SHP77 treated with DMSO at 0.1 percent for 48 hours (cell line): ENCODE data around the gene PPP4C.
"Not testable (repeated sequence)": the region's sequence is repeated elsewhere in the genome, so short reads cannot be mapped to it uniquely, and the experiment has no call there.

Experiments used
- DNase-seq: peaks from one replicate; lab custom pipeline; 2025; lab: John Stamatoyannopoulos, UW

Gene PPP4C

DNA sequence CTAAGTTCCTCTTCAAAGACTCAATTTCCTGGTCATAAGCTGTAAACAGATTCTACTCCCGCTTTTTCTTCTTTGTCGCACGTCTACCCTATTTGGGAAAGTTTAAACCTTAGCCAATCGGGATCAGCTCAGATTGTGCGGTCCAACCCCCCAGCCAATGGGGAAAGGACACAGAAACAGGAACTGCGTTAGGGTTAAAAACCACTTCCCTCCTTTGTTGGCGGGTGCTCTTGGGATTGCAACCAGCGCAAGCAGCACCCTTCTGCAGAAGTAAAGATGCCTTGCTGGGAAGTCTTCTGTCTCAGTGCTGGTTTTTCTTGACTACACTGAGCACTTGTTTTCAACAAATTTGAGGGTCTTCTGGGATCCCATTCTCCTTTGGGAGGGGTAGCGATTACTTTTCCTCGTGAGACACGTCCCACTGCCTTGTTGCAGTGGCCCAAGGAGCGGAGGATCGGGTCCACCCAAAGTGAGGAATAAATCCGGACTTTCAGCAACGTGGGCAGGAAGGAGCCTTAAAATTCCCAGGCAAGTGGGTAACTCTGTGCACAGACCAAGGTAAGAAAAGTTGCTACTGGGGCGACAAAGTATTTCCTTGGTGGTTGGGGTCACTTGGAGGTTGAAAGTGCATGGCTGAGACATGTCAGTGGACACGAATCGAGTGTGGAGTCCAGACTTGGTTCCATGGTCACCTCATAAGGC, 21.2 kb downstream of the PPP4C start:
- no peak for DNase-seq

DNA sequence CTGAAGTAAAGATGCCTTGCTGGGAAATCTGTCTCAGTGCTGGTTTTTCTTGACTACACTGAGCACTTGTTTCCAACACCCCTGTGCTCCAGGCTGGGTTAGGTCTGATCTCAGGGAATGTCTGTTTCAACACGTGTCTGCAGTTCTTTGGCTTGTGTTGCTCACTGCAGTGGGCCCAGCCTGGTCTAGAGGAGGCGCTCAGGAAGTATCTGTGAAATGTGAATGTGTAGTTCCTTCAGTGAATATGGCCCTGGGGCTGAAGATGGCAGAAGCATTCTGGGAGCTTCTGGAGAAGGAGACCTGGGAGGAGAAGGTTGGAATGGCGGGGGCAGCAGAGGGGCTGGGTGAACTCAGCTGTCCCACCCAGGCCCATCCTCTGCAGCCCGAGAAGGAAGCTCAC, 28.3 kb downstream of the PPP4C start:
- DNase-seq = no peak

DNA sequence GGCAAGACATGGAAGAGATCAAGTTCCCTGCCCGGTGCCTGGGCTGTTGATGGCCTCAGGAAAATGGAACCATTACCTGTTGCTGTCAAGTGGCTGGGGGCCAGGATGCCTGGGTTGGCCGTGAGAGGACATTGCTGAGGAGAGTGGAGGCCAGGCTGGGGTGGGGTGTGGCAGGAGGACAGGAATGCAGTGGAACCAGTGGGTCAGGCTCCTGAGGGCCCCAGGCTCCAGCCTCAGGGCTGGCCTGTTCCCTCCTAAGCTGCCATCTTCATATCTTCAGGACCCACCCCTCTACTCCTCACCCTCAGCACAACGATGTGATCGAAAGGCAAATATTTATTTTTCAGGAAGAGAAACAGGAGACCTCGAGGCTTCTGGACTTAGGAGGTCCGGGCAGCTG, 28.7 kb downstream of the PPP4C start:
- no peak for DNase-seq

DNA sequence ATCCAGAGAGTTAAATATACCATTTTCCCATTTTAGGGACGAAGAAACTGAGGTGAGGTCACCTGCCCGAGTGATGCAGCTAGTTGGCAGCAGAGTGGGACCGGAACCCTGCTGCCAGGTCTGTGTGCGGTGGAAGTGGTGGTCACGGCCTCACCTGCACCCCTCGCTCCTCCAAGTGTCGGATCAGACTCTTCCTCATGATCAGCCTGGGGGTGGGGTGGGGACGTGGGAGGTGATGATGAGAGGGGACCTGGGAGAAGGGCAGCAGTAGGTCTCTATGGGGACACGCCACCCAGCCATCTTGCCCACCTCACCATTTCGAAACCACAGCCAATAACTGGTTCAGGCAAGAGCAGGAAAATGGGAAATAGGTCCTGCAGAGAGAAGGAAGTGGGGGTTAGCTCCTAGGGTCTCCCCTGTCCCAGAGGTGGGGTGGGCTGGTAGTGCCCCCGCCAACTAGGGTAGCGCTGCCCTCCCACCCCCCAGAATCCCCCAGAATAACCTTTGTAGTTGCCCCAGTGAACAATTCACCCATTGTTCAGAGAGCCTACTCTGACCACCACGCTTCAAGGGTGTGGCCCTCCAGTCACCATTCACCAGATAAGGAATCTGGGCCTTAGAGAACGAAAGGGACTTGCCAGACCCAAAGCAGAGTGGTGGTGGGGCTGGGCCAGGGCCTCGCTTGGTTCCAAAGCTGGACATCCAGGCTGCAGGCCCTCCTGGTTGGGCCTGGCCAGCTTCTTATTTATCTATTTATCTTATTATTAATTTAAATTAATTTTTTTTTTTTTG, 32.5 kb downstream of the PPP4C start:
- no peak for DNase-seq

DNA sequence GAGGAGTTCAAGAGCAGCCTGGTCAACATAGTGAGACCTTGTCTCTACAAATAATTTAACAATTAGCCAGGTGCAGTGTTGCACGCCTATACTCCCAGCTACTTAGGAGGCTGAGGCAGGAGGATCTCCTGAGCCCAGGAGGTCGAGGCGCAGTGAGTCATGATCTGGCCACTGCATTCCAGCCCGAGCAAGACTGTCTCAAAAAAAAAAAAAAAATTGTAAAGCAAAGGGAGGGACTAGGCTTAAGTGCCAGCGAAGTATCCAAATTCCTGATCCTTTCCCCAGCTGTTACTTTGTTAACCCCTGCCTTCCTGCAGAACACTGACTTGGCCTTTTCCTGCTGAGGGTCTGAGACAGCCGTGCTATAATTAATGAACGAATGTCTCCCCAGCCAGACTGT, 34.9 kb downstream of the PPP4C start:
- DNase-seq = no peak

DNA sequence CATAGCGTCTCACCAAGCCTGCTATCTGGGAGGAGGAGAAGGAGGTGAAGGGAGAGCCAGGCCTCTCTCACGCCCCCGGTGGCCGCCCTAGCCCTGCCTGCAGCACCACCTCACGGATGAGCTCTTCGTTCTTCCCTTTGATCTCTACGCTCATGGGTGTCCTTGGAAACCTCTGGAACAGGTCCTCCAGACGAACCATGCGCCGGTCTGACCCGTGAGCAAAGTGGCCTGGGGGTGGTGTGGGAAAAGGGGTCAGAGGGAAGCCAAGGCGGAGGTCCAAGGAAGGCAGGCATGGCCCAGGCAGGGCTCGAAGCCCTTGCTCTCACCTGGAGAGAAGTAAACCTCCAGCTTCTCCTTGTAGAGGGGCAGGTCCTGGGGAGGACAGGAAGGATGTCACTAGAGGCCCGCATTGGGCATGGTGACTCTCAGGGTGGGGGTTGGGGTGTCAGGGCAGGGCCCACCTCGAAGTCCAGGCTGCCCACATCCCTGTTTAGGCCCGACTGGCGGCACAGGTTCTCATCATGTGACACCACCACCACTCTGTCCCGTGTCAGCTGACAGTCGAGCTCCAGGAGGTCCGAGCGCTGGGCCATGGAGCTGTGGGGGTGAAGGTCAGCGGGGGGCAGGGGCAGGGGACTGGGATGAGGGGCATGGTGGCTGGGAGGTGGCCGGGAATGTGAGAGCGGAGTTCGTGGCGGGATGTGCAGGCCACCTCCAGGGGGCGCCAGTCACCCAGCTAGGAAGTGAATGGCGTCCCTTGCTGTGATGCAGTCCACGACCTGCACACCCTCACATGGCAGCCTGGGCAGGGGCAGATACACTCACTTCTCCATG, 36.6 kb downstream of the PPP4C start:
- DNase-seq = peak; percentile 39

DNA sequence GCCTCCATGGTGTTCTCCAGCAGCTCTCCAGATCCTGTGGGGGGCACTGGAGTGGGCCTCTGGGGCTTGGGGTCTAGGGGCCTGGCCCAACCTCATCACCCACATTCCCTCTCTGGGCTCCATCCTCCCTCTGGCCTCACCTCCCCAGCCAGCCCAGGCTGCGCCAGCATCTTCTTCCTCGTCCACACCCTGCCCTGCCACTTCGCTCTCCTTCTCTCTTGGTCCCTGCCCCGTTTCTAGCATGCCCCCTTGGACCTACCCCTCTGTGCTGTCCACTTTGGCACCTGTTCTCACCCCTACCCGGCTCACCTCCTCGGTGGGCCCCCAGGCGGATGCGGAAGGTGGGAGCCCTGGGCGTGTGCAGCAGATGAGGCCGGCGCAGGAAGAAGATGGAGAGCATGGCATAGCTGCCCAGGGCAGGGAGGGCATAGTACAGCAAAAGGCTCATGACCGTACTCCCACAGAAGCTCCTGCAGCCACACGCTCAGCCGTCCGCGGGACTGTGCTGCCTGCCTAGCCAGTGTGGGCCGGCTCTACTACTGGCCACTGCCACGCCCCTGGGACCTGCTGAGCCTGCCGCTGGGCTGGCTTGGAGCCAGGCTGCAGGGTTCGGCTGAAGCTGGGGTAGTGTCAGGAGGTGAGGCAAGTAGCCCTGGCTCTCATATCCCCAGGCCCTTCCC, 37.4 kb downstream of the PPP4C start, which contains the start of gene GDPD3:
Gene GDPD3 (minus strand): TSS at position 507 of the 680 bp plus-strand sequence. CDS start 59 bp downstream, at position 448.
- DNase-seq = no peak

DNA sequence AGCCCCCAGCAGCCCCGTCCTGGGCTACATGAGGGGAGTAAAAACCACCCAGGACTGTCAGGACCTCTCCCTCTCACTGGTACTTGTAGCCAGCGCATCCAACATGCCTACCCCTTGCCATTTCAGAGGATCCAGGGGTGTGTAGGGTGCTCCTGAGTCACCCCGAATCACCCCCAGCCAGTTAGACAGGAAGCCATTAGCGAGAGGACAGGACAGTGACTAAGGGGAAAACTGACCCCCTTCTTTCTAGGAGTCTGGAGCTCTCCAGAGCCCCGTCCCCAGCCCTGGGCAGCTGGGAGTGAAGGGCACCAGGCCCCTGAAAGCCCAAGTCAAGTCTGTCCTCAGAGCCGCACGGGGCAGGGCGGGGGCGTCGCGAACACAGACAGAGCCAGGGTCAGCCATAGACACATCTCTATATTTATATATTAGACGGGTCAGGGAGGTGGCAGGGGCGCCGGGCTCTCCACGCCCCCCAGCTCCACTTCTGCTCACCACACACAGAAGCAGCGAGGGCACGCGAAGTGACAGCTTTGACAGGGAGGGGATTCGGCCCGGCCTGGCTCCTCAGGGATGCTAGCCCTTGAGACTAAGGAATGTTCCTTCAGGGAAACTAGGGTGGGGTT, 38.0 kb downstream of the PPP4C start:
- no peak for DNase-seq

DNA sequence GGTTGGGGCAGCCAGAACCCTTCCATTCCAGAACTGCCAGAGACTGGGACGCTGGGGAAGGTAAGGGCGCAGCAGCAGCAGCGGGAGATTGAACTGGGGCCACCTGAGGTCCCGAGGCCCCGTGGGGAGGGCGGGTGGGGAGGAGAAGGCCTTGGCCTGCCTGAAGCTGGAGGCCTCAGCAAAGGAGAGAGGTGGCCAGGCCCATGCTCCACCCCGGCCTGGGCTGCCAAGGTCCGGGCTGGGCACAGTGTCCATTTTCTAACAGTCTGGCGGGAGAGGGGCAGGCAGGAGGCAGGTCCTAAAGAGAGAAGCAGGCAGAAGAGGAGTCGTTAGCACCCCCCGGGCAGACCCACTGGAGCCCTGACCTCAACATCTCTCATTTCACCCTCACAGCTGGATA, 38.6 kb downstream of the PPP4C start:
- DNase-seq = no peak

DNA sequence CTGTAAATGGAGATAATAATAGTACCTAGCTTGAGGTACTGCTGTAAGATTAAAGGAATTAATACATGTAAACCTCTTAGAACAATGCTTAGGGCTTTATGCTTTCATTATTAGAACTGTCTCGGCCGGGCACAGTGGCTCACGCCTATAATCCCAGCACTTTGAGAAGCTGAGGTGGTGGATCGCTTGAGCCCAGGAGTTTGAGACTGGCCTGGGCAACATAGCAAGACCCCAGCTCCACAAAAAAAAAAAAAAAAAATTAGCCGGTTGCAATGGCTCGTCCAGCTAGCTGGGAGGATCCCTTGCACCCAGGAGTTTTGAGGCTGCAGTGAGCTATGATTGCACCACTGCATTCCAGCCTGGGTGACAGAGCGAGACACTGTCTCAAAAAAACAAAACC, 39.0 kb downstream of the PPP4C start:
- not testable (repeated sequence) for DNase-seq

DNA sequence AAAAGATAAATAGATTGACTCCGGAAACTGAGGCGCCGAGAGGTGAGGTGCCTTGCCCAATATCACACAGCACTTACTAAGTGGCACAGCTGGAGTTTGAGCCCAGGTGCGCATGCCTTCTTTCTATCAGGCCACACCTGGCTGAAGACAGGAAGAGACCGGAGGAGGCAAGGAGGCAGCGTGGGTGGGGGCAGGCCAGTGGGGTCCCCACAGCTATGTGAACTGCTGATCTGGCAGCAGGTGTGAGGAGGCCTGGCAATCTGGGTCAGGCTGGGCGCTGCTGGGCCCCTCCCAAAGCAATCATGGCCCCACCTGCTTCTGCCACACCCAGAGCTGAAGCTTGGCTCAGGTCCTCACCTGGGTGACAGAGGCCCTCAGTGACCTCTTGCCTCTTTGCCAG, 39.4 kb downstream of the PPP4C start:
- DNase-seq = no peak

DNA sequence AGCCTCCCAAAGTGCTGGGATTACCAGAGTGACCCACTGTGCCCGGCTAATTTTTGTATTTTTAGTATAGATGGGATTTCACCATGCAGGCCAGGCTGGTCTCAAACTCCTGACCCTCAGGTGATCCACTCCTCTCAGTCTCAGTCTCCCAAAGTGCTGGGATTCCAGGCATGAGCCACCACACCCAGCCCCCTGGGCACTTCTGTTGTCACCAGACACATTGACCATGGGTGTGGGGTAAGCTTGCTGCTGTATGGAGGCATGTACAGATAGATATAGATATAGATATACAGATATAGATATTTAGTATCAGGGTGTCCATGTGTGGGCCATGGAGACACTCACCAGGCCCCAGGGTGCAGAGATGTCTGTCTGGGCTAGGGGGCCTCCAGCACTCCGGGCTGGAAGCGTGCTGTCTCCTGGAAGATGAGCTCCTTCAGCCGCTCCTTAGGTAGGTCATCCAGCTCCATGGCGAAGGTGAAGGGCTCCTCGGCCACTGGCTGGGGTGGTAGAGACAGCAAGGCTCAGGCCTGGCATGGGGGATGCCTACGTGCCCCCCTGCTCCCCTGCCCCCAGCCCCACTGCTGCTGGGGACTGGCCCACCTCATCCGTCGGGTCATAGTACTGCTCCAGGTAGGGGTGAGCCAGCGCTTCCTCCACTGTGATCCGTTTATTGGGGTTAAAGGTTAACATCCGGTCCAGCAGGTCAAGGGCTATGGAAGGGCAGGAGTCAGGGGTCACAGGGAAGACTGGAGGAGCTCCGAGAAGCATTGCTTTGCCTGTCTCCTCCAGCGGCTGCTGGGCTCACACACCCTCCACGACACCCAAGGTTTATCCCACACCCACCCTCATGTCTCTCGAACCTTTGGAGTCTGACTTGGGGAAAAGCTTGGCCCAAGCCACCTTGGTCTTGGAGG, 40.8 kb downstream of the PPP4C start:
- DNase-seq = no peak

DNA sequence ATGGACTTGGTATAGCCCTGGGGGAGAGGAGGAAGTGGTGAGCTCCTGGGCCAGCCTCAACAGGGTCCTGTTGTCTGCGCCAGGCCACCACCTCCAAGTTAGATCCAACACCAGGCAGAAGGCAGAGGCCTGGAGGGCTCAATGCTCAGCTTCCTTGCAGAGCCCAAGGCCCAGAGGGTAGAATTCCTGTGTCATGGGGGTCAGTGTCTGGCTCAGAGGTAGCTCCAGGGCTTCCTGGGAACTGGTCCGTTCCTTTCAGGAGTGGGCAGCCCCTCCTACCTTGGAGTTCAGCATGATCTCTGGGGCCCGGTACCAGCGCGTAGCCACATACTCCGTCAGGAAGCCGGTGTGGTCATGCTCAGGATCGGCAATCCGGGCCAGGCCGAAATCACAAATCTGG, 42.0 kb downstream of the PPP4C start:
- DNase-seq = no peak

DNA sequence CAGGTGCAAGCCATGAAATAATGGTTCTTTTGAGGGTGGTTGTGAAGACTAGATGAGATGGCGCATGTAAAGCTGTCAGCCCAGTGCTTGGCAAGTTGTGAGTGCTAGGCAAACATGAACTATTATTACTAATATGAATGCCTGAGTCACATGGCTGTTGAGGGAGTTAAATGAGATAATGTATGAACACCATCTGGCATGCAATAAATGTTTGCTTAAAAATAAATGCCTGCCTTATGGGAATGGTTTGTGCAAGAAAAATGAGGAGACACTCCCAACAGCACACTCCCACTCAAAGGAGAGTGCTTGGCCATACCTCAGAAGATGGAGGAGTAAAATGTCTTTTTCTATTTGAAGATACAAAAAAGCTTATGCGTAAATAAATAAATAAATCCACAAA, 43.6 kb downstream of the PPP4C start:
- no peak for DNase-seq

DNA sequence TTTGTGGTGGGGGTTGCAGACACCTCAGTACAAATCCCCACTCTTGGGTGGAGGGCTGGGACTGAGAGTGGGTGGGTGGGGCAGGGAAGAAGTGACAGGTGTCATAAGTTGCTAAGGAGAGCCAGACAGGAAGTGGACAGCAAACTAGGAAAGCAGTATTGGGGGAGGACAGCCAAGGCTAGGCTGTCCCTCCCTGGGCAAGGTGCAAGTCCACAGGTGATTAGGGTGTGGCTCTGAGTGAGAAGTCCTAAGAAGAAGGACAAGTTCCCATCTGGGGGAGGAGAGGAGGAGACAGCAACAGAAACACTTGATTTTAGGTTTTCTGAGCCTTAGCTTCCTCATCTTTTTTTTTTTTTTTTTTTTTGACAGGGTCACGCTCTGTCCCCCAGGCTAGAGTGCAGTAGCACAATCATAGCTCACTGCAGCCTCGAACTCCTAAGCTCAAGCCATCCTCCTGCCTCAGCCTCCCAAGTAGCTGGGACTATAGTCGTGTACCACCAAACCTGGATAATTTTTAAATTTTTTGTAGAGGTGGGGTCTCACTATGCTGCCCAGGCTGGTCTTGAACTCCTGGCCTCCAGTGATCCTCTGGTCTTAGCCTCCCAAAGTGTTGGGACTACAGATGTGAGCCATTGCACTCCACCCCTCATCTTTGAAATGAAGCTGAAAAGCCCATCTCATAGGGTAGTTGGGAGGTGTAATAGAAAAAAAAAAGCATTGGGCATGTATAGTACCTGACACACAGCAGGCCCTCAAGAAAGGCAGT, 44.7 kb downstream of the PPP4C start:
- no peak for DNase-seq

DNA sequence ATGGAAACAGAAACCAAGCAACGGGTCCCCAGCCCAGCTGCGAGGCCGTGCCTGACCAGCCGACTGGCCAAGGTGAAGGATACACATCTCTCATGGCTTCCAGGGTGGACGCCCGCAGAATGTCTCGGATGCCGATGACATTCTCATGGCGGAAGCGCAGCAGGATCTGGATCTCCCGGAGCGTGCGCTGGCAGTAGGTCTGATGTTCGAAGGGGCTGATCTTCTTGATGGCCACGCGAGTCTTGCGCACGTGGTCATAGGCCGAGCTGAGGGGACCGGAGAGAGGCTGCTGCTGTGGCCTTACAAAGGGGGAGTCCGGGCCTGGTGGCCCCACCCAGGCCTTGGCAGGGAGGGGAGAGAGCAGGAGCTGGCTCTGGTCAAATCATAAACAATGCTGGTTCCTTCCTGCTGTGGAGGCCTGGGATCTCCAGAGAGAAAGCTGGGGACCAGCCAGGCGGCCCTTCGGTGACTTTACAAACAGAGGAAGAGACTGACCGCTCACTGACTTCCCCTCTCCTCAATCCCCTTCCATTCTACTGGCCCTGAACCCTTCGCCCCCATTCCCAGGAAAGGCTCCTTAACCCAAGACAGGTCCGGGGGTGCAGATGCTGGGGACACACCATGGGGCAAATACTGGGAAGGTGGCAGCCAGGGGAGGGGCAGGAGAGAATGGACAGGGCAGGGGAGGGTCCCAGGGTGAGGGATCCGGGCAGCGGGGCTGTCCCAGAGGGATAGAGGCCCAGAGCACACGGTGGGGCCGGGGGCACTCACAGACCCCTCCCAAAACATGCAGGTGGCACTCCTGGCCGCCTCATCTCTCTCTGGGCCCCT, 46.2 kb downstream of the PPP4C start:
- no peak for DNase-seq

DNA sequence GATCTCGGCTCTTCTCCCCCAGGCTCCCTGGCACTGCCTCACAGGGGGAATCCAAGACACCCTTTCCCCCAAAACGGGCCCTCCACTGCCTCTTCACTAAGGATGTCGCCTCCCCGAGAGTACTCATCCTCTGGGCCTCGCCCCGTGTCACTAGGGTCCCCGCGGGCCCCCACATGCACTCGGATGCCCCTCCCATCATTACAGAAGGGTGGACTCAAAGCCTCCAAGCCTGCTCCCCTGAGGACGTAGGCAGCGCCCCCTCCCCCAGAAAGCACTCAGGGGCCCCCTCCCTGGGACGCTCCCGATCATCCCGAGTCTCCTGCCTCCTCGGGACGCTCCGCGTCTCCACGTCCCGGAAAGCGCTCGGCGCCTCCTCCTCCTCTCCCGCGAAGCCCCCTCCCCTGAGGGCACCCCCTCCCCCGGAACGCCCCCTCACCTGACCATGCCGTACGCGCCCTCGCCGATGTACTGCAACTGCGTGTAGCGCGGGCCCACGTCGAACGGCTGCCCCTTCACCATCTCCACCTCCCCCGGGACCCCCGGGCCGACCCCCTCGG, 46.9 kb downstream of the PPP4C start:
- DNase-seq = no peak

DNA sequence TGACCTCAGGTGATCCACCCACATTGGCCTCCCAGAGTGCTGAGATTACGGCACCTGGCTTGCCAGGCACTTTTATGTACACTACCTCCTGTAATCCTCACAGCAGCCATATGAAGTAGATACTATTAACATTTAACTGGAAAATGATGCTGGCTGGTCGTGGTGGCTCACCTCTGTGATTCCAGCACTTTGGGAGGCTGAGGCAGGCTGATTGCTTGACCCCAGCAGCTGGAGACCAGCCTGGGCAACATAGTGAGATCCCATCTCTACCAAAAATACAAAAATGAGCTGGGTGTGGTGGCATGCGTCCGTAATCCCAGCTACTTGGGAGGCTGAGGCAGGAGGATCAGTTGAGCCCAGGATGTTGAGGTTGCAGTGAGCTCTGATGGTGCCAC, 49.2 kb downstream of the PPP4C start:
- no peak for DNase-seq

DNA sequence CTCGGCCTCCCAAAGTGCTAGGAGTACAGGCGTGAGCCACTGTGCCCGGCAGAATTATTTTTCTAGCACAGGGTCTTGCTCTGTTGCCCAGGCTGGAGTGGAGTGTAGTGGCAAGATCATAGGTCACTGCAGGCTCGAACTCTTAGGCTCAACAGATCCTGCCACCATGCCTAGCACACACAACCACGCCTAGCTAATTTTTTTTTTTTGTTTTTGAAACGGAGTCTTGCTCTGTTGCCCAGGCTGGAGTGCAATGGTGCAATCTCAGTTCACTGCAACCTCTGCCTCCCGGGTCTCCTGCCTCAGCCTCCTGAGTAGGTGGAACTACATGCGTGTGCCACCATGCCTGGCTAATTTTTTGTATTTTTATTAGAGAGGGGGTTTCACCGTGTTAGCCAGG, 49.9 kb downstream of the PPP4C start:
- not testable (repeated sequence) for DNase-seq
